ENCODE data around the gene KBTBD12. TPM values are rescaled to one million over a fixed set of nuclear protein-coding genes. Genes with fewer than 3 reads are reported as not detected.

The KBTBD12 gene
- total RNA-seq, 1 donor from 2014 or later, result not detected

DNA sequence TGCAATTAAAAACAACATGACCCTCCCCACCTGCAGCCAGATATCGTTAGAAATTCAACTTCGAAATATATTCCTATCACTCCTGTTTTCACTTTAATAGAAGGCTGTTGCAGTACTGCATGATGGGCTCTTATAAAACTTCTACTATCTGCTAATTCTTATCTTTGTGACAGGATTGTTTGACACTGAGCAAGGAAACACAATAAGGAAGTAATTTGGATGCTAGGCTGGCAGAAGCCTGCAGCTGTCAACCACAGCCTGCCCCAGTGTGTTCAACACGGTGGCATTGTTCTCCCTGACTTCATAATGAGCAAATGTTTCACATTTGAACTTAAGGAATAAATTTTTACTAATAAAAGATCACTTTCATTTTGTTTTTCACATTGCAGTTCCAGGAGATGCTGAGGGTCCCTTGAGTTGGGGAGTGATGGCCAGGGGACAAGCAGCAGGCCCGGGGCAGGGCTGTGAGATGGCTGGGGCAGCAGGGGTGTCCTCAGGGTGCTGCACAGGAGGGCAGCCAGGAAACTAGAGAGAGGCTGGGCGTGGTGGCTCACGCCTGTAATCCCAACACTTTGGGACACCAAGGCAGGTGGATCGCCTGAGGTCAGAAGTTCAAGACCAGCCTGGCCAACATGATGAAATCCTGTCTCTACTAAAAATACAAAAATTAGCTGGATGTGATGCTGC, 72.4 kb downstream of the KBTBD12 start:
- H3K36me3 Mint-ChIP-seq (ENCODE audit: unreplicated experiment), result no peaks in the 10 kb centered on the region
- TF ChIP-seq, protein P1, sequence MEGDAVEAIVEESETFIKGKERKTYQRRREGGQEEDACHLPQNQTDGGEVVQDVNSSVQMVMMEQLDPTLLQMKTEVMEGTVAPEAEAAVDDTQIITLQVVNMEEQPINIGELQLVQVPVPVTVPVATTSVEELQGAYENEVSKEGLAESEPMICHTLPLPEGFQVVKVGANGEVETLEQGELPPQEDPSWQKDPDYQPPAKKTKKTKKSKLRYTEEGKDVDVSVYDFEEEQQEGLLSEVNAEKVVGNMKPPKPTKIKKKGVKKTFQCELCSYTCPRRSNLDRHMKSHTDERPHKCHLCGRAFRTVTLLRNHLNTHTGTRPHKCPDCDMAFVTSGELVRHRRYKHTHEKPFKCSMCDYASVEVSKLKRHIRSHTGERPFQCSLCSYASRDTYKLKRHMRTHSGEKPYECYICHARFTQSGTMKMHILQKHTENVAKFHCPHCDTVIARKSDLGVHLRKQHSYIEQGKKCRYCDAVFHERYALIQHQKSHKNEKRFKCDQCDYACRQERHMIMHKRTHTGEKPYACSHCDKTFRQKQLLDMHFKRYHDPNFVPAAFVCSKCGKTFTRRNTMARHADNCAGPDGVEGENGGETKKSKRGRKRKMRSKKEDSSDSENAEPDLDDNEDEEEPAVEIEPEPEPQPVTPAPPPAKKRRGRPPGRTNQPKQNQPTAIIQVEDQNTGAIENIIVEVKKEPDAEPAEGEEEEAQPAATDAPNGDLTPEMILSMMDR (IDR thresholded peaks at IDR 0.05), result no peak

DNA sequence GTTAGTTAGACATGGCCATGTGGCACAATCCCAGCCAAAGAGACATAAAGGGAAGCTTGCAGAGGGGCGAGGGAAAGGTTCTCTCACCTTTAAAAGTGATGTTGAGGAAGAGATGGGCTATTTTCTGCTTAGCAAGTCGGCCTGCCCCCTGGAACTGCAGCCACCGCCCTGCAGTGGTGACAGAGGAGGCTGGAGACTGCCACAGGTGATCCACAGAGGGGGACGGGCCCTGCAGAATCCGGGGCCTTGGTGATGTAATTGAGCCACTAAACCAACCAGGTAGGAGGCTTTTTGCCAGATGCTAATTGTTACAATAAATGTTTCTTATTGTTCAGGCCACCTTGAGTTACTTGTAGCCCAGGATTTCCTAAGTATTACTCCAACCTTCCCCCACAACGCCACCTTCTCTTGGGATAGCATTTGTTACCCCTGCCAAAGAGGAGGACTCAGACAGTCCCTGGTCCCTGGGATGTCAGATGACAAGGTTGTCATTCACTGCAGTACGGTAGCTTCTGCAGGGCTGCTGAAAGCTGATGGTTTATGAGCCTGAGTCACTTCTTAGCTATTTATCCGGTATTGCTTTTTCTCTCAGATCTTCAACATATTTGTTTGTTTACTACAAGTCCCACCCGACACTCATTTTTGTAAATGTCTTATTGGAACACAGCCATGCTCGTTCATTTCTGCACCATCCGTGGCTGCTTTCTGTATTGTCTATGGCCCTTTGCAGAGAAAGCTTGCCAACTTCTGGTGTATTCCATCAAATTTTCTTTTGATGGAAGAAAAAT, 73.9 kb downstream of the KBTBD12 start:
- TF ChIP-seq, protein P1 (IDR thresholded peaks at IDR 0.05), result no peak
- H3K9me3 Mint-ChIP-seq (ENCODE audit: unreplicated experiment), result no peaks in the 10 kb centered on the region
- DNase-seq (ENCODE audit: extremely low spot score, unreplicated experiment), result no peak
- H3K27ac Mint-ChIP-seq (ENCODE audit: unreplicated experiment), result no peak overlapping the region
- no peaks in the 10 kb centered on the region for H3K27me3 Mint-ChIP-seq (ENCODE audit: unreplicated experiment)
- peaks cover 4% of the 10 kb centered on the region for H3K4me1 Mint-ChIP-seq (ENCODE audit: unreplicated experiment)
- H3K36me3 Mint-ChIP-seq (ENCODE audit: unreplicated experiment), result no peaks in the 10 kb centered on the region
- no peak overlapping the region for H3K4me3 Mint-ChIP-seq (ENCODE audit: unreplicated experiment)

More for the DNA sequence above, 72.4 kb downstream of the KBTBD12 start:
- H3K4me1 Mint-ChIP-seq (ENCODE audit: unreplicated experiment), result peaks cover 4% of the 10 kb centered on the region
- H3K9me3 Mint-ChIP-seq (ENCODE audit: unreplicated experiment), result no peaks in the 10 kb centered on the region
- no peak overlapping the region for H3K4me3 Mint-ChIP-seq (ENCODE audit: unreplicated experiment)
- no peak overlapping the region for H3K27ac Mint-ChIP-seq (ENCODE audit: unreplicated experiment)
- no peaks in the 10 kb centered on the region for H3K27me3 Mint-ChIP-seq (ENCODE audit: unreplicated experiment)
- no peak for DNase-seq (ENCODE audit: extremely low spot score, unreplicated experiment)

DNA sequence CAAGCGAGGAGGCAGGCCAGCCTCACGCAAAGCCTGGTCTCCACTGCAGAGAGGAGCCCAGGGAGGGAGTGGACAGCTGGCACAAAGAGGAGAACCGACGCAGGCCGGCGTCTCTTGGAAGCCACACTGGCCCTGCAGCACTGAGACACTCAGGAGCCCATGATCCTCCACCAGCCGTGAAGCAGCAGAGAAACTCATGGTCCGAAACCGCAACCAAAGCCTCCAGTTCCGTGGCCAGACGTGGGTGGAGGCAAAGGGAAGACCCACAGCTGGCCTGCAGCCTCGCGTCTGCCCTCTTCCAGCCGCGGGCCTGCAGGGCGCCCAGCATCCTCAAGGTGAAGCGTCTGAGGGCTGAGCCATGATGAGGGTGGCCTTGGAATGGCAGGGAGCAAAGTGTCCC, 75.0 kb downstream of the KBTBD12 start:
- H3K27me3 Mint-ChIP-seq (ENCODE audit: unreplicated experiment), result no peaks in the 10 kb centered on the region
- TF ChIP-seq, protein P1 (IDR thresholded peaks at IDR 0.05), result no peak
- H3K4me1 Mint-ChIP-seq (ENCODE audit: unreplicated experiment), result no peaks in the 10 kb centered on the region
- DNase-seq (ENCODE audit: extremely low spot score, unreplicated experiment), result no peak
- H3K36me3 Mint-ChIP-seq (ENCODE audit: unreplicated experiment), result no peaks in the 10 kb centered on the region
- H3K9me3 Mint-ChIP-seq (ENCODE audit: unreplicated experiment), result no peaks in the 10 kb centered on the region
- H3K4me3 Mint-ChIP-seq (ENCODE audit: unreplicated experiment), result no peak overlapping the region
- no peak overlapping the region for H3K27ac Mint-ChIP-seq (ENCODE audit: unreplicated experiment)

DNA sequence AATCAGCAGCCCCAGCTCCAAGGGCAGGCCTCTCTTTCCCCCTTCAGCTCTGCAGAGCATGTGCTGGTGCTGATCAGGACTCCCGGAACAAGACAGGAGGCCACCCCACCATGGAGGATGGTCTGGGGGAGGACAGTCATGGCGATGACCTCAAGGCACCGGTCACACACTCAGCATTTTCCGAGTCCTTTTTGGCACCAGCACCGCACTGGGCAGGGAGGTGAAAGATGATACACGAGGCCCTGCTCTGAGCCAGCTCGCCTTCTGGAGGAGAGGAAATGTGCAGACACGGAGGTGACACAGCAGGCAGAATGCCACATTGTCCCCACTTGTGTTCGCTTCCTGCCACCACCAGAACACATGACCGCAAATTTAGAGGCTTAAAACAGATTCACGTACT, 75.4 kb downstream of the KBTBD12 start:
- Mint-ChIP-seq H3K4me1 (ENCODE audit: unreplicated experiment) (no peaks in the 10 kb centered on the region), H3K27me3 (ENCODE audit: unreplicated experiment) (no peaks in the 10 kb centered on the region), H3K4me3 (ENCODE audit: unreplicated experiment) (no peak overlapping the region), H3K36me3 (ENCODE audit: unreplicated experiment) (no peaks in the 10 kb centered on the region), H3K9me3 (ENCODE audit: unreplicated experiment) (no peaks in the 10 kb centered on the region), H3K27ac (ENCODE audit: unreplicated experiment) (no peak overlapping the region)
- TF ChIP-seq, protein P1 (IDR thresholded peaks at IDR 0.05), result no peak
- DNase-seq (ENCODE audit: extremely low spot score, unreplicated experiment), result no peak

DNA sequence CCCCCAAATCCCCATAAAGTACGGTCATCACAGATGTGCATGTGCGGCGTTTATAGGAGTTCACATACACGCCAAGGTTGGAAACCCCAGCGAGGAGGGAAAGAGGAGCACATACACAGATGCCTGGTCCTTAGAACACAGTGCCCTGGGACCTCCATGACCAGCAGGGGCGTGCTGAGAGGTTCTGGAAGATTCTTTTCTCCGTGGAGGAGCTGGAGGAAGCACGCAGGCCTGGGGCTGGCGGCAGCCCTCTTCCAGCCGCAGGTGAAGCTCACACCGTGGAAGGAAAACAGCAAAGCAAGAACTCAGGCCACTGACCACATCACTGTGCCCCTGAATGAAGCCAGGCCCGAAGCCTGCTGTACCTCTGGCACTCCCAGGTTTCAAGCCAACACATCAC, 76.2 kb downstream of the KBTBD12 start:
- TF ChIP-seq, protein P1 (IDR thresholded peaks at IDR 0.05), result no peak
- H3K27ac Mint-ChIP-seq (ENCODE audit: unreplicated experiment), result no peak overlapping the region
- no peaks in the 10 kb centered on the region for H3K9me3 Mint-ChIP-seq (ENCODE audit: unreplicated experiment)
- no peak overlapping the region for H3K4me3 Mint-ChIP-seq (ENCODE audit: unreplicated experiment)
- no peaks in the 10 kb centered on the region for H3K27me3 Mint-ChIP-seq (ENCODE audit: unreplicated experiment)
- no peak for DNase-seq (ENCODE audit: extremely low spot score, unreplicated experiment)
- H3K4me1 Mint-ChIP-seq (ENCODE audit: unreplicated experiment), result no peaks in the 10 kb centered on the region
- no peaks in the 10 kb centered on the region for H3K36me3 Mint-ChIP-seq (ENCODE audit: unreplicated experiment)
